CD4-positive, alpha-beta T cell treated with Interleukin-2 at 100 ng/mL for 4 hours (primary cell): Measurements from ENCODE around the gene SSR3.
A peak's percentile ranks its signal among the peaks of the same experiment; 100 is the strongest.

Source experiments
- DNase-seq: peaks from one replicate; pipeline ENCODE4 v3.0.0-alpha.2; 2020; ENCODE audit warnings: low spot score

SSR3 gene

DNA sequence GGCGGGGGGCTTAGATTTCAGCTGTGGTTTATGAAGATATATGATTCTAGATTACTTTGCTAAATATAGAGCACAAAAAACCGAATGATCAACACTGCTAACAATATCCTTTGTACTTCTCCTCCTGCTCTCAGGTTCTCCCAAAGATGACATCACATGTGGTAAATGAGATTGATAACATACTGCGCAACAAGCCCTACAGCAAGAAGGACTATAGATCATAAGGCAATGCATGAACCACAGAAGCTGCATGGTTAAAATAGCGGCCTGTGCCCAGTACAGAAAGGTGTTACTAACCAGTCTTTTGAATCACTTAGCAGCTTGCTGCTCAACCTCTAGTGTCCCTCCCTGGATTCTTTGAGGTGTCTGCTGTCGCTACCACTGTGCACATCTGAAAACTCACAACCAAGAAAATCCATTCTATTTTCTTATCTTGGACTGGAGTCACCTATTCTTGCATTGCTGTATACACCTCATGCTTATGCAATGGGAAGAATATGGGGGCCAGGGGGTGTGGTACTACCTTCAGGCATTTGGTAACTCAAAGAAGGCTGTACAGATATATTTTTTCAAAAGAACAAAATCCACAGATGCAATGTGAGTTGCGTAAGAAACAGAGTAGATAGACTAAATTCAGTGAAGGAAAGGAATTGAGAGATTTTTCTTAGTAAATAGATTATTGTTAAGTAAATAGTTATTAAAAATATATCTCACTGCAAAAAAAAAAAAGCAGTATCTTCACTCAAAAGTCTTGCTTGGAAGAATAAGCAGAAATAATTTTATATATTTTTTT lies 18.2 kb downstream of the SSR3 start:
- DNase-seq: no peak

DNA sequence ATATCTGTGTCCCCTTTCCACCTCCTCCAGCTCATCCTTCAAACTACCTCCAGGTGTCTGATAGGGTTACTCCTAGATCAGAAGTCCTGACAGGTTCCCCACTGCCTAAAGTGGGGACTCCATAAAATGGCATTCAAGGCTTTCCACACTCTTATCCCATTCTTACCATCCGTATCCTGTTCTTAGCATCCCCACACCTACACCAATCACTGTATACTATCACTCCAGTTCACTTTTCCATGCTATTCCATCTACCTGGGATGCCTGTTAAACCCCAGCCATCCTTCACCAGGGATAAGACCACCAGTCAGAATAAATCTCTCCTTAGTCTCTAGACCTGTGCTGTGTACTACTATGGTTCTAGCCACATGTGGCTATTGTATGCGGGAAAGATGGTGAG lies 19.1 kb downstream of the SSR3 start:
- DNase-seq: no peak

DNA sequence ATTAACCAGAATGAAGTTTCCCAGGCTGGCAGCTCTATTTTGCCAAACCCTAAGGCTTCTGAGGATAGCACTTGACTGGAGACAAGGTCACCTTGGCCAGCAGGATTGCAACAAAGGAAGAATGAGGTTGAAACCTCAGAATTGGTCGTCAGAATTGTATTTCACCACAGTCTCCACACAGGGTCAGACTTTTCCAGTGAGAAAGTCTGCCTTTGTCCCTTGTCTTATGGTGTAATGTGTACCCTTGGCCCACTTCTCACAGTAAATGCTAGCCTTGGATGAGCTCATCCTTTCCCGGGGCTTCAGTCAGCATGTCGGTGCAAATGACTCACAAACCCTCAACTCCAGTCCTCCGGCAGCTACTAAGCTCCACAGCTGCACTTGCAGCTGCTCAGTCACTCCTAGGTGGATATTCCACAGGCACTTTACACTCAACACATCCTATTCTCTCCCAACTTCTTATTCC lies 19.7 kb downstream of the SSR3 start:
- DNase-seq: no peak

DNA sequence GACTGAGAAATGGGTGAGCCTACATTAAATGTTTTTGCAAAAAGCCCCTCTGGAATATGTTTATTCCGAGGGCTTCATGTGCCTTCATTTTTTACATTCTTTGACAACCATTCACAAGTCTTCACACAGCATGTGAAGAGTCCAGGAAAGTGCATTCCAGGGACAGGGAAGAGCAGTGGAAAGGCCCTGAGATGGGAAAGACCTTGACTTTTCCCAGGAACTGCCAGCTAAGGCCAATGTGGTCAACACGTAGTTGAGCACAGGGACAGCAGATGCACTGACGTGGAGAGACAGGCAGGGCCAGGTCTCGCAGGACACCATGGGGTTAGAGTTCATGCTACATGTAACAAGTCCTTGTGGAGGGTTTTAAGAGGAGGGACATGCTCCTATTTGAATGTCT lies 21.7 kb downstream of the SSR3 start:
- DNase-seq: no peak

DNA sequence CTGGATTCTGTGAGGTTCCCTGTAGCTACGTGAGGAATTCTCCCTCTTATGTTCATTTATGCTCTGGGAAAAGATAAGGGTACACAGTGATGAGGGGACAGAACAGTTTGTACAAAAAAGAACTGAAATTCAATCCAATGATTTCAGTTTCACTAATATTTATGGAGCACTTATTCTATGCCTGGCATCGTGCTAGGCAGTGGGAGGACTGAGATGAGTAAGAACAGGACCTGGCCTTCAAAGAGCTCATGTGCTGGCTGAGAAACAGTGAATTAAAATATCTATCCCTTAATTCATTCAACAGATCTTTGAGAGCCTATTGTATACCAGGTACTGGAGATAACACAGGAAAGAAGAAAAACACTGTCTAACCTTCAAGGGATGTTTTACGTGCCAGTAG lies 22.2 kb downstream of the SSR3 start:
- DNase-seq: no peak

DNA sequence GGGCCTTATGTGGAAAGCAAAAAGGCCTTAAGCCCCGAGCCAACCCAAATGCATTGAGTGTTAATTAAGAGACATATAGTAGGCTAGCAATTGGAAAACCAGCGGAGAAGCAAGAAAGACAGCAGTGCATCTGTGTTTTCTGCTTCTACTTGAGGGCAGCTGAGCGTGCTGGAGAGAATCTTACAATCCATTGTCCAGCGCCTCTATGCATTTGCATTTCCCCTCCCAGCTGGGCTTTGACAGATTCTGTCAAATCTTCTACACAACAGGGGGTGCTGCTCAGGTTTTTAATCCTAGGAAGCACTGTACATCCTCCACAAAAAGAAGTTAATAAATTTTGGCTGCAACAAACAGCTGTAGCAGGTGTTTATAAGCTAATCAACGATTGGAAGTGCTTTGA lies 23.9 kb downstream of the SSR3 start:
- no peak for DNase-seq

DNA sequence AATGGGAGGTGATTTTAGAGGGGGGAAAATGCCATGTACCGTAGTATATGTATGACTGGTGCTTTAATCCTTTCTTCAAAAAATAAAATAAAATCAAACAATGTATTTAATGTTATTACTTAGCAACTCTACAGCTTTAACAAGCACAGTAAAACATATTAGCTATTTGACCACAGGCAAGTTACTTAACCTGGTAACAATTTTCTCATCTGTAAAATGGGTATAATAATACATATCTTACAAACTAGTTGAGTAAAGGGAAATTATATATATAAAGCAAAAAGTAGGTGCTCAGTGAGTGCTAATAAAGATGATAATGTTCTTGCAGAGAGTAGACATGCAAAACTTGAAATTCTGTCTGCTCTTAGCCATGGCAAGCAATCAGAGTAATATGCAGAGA lies 27.9 kb downstream of the SSR3 start:
- no peak for DNase-seq

DNA sequence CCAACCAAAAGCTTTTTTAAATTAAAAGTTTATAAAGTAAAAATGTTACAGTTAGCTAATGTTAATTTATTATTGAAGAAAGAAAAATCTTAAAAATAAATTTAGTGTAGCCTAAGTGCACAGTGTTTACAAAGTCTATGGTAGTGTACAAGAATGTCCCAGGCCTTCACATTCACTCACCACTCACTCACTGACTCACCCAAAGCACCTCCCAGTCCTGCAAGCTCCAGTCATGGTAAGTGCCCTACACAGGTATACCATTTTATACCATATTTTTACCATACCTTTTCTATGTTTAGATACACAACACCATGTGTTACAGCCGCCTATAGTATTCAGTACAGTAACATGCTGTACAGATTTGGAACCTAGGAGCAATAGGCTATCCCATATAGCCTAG lies 29.1 kb downstream of the SSR3 start:
- no peak for DNase-seq

DNA sequence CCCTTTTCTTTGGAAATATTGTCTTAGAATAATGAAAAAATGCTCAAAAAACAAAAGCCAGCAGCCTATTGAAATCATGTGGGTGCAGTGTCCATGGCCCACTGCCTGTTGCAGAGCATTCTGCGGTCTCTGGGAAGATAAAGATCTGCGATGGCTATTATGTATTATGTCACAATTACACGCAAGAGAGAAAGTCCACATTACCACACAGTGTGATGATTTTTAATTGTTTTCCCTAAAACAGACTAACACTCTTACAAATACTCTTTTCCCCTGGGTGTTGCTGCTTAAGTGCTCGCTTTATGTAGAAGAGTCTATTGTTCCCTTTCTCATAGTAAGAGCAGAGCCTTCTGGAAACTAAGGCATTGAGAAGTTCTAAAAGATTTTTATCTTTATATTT lies 32.2 kb downstream of the SSR3 start:
- no peak for DNase-seq

DNA sequence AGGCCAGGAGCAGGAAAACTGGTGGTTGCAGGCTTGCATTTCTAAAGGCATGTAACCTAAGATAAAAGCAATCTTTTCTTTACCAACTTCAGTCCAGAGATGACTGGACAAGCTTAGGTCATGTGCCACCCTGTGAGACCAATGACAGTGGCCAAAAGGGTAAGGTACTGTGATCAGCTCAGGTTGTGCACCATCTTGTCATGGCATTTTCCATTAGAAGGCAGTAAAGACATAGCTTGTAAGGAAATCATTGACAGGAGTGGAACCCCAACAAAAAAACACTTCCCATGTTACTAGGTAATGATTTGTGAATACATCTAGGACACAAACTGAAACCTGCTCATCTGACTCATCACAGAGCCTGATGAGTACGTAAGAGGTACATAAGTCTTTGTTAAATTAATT lies 35.2 kb downstream of the SSR3 start:
- DNase-seq: no peak

DNA sequence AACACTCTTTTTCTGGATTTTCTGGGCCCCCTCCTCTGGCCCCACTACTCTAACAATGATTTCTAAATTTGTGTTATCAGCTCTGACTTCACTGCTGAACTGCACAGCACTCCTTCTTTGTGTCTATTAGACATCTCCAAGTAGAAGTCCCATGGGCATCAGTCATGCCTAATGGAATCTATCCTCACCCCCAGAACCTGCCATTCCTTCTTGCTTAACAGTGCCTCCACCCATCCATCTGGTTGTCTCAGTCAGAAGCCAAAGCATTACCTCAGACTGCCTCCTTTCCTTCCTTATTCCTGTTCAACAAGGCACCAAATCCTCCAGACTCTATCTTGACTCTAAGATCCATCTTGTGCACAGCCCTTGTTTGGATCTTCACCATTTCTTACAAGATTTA lies 36.2 kb downstream of the SSR3 start:
- no peak for DNase-seq

DNA sequence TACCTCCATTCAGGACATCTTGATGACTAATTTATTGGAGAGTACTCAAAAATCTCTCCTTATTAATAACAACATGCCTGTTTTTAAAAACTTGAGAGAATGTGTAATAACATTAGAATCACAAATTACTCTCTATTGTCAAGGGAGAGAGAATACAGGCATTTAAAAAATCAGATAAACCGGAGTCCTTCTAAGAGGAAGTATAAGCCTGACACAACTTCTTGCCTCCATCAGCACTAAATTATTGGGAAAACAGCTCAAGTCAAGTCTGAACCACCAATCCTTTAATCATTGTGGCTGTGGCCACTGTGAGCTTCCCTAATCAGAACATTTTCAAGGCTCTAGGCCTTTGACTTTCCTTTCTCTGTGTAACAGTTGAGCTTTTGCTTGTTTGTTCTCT lies 38.0 kb downstream of the SSR3 start:
- DNase-seq: no peak

DNA sequence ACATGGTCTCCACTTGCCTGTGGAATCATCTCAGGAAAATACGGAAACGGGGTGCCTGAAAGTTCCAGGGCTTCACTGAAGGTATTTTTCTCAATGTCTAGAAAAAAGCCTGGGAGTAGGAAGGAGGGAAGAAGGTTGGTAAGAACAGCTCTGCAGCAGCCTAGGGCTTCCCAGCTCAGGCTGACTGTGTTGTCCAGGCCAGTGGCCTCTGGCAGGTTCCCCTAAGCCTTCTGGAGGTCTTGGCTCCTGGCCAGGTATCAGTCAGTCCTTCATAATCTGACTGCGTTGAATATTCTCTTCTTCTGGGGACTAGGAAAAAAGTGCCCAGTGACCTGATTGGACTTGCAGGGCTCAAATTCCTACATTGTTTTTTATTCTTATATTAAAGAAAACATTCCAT lies 38.6 kb downstream of the SSR3 start:
- no peak for DNase-seq

DNA sequence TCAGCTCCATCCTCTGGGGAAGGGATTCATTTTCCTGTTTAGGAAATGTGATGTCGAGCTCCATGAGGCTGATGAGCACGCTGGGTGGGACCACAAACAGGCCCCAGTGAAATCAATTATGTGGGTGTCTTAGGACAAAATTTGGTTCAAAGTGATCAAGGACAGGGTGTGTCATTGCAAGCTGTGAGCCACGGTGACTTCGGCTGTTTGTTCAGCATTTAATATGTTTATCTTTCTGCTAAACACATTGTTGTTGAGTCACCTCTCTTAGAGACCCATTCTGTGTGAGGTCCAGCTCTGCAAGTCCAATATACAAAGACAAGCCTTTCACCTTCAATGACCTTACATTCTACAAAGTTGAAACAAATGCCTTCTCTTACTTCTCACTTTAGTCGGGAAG lies 41.3 kb downstream of the SSR3 start:
- DNase-seq: no peak

DNA sequence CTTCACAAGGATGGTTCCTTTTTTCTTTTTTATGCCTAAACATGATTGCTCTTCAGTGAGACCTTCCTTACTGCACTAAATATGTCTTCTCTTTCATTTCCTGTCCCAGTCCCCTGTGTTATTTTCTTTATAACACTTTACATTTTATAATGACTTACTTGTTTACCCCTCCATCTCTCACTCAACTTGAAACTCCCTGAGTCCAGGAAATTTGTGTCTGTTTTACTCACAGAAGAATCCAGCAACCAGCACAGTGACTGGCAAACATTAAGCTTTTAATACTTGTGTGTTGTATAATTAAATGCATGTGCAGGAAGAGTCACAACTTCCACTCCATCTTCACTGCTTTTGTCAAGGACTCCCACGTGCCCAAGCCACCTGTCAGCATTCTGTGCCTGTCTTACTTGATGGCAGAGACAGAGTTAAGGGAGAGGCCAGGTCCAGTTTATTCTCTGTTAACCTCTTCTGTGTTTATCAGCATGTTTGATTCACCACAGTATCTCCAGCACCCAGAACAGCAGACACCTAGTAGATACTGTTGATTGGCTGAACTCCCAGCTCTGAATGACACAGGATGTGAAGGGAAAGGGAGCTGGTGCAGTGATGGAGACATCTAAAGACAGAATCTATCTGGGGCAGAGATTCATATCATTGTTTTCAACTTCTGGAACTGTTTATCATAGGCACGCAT lies 42.8 kb downstream of the SSR3 start:
- no peak for DNase-seq

DNA sequence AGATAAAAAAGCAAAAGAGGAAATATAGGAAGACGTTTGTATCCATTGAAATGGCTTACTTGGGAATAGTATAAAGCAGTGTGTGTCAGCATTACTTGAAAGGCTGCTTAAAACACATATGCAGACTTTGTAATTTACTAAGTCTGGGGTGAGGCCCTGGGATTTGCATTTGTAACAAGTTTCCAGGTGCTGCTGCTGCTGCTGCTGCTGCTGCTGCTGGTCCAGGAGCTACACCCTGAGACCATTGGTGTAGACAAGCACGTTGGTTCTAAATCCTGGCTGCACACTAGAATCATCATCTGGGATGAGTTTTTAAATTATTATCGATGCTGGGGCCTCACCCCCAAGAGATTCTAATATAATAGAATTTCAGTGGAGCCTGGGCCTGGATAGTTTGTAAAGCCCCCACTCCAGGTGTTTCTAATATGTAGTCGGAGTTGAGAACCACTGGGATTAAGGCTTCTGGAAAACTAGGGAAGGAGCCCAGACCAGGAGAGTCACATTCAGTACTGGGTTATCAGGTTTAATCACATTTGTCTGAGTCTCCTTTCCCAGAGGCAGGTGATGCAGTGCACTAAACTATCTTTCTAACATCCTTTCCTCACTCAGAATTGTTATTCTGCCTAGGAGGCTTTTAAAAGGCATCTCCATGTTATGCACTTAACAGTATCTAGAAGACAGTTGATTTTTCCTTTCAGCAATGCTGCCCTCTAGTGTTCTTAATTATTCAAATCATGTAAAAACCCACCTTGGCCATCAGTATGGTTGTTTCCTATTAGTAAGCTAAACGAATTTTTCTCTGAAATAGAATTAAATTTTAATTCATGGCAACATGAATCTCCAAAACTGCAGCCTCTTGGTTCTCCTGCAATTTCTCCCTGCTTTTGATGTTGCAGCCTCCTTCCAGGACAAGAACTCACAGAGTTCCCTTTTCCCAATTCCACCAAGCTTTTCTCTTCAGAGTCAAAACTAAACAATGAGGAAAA lies 45.4 kb downstream of the SSR3 start:
- DNase-seq: peak; percentile 79

DNA sequence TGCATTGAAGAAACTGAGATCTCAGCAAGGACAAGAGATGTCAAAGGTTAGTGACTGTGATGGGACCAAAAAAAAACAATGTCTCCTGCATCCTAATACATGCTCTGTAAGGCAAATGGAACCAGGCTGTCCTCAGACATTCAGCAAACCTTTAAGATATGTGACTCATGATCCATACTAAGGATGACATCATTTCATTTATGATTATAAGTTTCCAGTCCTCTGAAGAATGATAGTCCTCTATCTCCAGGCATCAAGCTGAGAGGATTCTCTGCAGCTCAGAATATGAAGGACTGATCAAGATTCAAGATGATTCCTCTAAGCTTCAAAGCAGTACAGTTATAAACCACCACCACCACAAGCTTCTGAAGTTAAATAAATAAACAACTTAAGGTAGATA lies 47.6 kb downstream of the SSR3 start:
- peak; percentile 6 for DNase-seq

DNA sequence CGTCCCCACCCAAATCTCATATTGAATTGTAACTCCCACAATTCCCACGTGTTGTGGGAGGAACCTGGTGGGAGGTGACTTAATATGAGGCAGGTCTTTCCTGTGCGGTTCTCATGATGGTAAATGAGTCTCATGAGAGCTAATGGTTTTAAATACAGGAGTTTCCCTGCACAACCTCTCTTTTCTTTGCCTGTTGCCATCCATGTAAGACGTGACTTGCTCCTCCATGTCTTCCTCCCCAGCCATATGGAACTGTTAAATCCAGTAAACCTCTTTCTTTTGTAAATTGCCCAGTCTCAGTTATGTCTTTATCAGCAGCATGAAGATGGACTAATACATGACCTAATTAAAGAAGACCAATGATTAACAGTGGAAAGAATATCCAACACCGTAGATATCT lies 56.6 kb downstream of the SSR3 start:
- DNase-seq: no peak

DNA sequence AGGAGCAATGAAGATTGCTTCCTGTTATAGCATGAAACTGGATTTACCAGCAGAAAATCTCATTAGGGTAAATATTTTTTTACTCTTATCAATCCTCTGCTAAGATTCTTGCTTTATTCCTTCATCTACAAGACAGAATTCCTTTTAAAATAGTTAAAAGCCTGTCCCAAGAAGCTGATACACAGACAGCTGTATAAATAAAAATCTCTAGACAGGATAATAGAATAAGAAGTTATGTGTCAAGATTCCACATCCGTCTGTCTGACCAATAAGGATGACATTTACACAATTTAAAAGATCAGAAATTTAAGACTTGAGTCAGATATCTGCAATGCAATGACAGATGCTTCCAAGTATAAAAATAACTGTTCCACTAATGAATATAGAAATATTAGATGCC lies 57.6 kb downstream of the SSR3 start:
- DNase-seq: no peak

DNA sequence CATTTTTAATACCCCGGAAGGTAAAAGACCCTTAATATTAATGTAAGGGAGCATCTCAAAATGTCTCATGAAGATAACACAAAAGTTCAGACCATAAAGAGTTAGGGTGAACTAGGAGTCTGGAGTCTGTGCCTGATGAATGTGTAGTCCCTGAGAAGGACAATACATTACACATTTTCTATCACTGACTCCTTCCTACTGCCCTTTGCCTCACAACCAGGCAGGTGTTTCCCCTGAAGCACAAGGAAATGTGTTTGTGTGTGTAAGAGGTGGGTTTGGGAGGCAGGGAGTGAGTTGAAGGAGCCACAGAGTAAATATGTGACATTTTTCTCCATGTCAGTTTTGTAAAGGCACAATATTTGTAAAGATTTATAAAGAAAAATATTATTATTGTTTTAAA lies 59.1 kb downstream of the SSR3 start:
- DNase-seq: no peak

DNA sequence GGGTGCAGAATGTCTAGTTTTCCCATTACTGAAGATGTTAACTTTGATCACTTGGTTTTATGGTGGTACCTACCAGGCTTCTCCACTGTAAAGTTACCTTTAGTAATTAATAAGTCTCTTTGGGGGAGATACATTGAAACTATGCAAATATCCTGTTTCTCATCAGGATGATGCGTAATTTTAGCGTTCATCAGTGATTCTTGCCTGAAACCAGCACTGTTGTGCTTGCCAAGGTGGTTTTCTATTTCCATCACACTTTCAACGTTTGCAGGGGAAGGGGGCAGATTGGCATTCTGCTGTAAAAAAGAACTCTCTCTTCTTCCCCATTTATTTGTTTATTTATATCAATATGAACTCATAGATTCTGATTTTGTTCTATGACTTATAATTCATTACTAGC lies 61.0 kb downstream of the SSR3 start:
- DNase-seq: no peak

DNA sequence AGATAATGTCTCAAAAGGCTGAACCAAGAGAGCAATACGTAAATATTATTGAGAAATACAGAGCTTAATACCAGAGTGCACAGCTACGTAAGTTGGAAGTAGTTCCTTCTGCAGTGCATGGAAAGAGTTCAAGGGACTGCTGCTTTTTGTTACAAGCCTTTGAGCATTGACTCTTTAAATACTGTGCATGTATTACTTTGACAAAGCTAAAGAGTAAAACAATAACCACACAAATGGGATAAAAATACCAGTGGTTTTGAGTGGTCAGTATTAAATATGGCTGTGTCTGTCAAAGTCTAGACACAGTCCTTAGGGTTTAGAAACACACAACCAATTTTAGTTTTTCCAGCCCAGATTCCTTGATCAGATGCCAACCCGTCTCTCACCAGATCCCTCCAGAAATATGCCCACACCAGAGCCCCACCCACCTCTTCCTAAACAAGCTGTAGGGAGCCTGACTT lies 62.1 kb downstream of the SSR3 start:
- DNase-seq: no peak

DNA sequence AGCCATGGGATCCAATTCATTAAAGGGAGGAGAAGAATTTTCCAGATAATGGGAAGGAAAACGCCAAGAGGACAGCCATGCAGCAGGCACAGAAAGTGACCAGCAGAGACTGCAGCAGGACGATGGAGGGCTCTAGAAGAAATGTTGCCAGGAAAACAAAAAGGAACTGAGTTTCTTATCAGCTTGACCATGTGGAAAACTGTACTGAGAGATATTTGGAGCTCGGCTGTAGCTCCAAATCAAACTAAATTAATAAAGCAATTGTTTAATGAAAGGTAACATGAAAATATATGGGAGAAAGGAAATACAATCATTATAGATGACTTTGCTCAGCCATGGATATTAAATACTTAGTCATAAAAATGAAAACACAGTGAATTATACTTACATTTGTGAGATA lies 63.7 kb downstream of the SSR3 start:
- DNase-seq: no peak
